ENCODE measurements around the gene MCC.

- TF ChIP-seq CTCF (IDR thresholded peaks at IDR 0.05), result no peak
- no peak for TF ChIP-seq POLR2A (IDR thresholded peaks at IDR 0.05)
These were observed 253.7 kb downstream of the MCC start for GRCh38 chr5:113234546-113234945.
